ENCODE data around the gene NEO1. TPM values are rescaled to one million over a fixed set of nuclear protein-coding genes. Genes with fewer than 3 reads are reported as not detected.

Gene NEO1
- total RNA-seq, 2 donors from 2014 or later: 14.4 to 15.9 TPM

DNA sequence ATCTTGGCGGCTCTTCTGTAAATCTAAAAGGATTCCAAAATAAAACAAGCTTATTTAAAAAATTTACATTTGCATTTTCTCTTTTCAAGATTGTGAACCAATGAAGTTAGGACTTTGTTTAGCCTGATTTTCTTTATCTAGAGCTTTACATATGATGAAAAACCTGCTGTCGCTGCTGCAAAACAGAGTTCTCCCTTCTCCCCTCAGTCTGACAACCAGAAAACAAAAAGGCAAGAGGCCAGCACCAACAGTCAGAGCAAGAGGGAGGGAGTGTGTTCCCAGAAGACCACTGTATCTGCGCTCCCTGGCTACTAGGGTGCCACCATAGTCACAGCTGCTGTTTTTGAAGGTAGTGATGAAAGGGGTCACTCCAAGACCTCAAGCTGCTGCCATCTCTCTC, 33.1 kb upstream of the NEO1 start:
- no peaks in the 10 kb centered on the region for H3K4me1 ChIP-seq
- no peaks in the 10 kb centered on the region for H3K36me3 ChIP-seq
- no peaks in the 10 kb centered on the region for H3K27me3 ChIP-seq
- no peak overlapping the region for H3K4me3 ChIP-seq
- H3K27ac ChIP-seq: no peak overlapping the region
- TF ChIP-seq, protein P1, sequence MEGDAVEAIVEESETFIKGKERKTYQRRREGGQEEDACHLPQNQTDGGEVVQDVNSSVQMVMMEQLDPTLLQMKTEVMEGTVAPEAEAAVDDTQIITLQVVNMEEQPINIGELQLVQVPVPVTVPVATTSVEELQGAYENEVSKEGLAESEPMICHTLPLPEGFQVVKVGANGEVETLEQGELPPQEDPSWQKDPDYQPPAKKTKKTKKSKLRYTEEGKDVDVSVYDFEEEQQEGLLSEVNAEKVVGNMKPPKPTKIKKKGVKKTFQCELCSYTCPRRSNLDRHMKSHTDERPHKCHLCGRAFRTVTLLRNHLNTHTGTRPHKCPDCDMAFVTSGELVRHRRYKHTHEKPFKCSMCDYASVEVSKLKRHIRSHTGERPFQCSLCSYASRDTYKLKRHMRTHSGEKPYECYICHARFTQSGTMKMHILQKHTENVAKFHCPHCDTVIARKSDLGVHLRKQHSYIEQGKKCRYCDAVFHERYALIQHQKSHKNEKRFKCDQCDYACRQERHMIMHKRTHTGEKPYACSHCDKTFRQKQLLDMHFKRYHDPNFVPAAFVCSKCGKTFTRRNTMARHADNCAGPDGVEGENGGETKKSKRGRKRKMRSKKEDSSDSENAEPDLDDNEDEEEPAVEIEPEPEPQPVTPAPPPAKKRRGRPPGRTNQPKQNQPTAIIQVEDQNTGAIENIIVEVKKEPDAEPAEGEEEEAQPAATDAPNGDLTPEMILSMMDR (IDR thresholded peaks at IDR 0.05): no peak
- DNase-seq (ENCODE audit: low spot score): no peak
- no peaks in the 10 kb centered on the region for H3K9me3 ChIP-seq

GRCh38 chr15:73019601-73020146, 32.6 kb upstream of the NEO1 start:
- no peak overlapping the region for H3K27ac ChIP-seq
- no peaks in the 10 kb centered on the region for H3K9me3 ChIP-seq
- no peaks in the 10 kb centered on the region for H3K36me3 ChIP-seq
- no peaks in the 10 kb centered on the region for H3K4me1 ChIP-seq
- TF ChIP-seq, protein P1 (IDR thresholded peaks at IDR 0.05): no peak
- no peak for DNase-seq (ENCODE audit: low spot score)
- H3K4me3 ChIP-seq: no peak overlapping the region
- no peaks in the 10 kb centered on the region for H3K27me3 ChIP-seq

DNA sequence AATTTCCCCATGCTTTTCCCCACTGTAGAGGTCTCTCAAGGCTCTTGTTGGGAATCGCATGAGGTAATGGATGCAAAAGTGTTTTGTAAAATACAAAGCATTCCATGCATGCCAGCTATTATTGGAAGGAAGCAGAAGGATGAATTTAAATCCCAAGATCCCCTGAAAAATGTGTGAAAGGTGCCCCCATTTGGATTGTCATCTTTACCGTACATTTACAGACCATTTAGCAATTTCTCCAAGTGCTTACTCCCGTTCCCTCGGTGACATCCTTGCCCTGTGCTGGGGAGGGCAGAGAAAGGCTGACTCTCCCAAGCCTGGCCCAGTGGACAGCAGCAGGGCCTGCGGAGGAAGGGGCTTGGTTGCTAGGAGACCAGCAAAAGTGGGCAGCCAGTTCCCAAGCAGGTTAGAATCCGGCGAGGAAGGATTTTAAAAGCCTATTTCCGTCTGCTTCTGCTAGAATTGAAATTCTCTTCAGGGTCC, 31.1 kb upstream of the NEO1 start:
- Histone ChIP-seq H3K36me3 (no peaks in the 10 kb centered on the region), H3K4me3 (no peak overlapping the region), H3K4me1 (no peaks in the 10 kb centered on the region), H3K27me3 (no peaks in the 10 kb centered on the region), H3K9me3 (no peaks in the 10 kb centered on the region), H3K27ac (no peak overlapping the region)
- TF ChIP-seq, protein P1 (IDR thresholded peaks at IDR 0.05): no peak
- DNase-seq (ENCODE audit: low spot score): no peak

DNA sequence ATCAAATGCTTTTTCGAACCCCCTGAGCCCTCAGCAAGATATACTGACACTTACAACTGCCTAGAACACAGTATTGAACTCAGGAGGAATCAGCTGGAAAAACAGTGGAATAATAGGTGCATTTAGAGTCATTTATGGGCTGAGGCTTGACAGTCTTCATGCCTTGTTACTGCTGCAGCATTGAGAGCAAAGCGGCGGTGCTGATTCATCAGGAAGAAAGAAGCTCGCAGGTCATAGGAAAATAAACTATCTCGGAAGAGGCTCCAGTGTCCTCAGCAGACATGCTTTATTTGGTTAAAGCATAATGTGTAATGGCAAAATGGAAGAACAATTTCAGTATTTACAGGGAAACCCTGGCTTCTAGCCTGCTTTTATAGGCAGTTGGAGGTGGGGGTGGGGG, 30.1 kb upstream of the NEO1 start:
- no peak overlapping the region for H3K27ac ChIP-seq
- no peaks in the 10 kb centered on the region for H3K4me1 ChIP-seq
- no peaks in the 10 kb centered on the region for H3K9me3 ChIP-seq
- H3K36me3 ChIP-seq: no peaks in the 10 kb centered on the region
- no peak overlapping the region for H3K4me3 ChIP-seq
- TF ChIP-seq, protein P1 (IDR thresholded peaks at IDR 0.05): no peak
- H3K27me3 ChIP-seq: no peaks in the 10 kb centered on the region
- DNase-seq (ENCODE audit: low spot score): no peak

- TF ChIP-seq, protein P1 (IDR thresholded peaks at IDR 0.05): no peak
- Histone ChIP-seq H3K4me3 (no peak overlapping the region), H3K36me3 (no peaks in the 10 kb centered on the region), H3K4me1 (no peaks in the 10 kb centered on the region), H3K27ac (no peak overlapping the region), H3K9me3 (no peaks in the 10 kb centered on the region), H3K27me3 (no peaks in the 10 kb centered on the region)
- no peak for DNase-seq (ENCODE audit: low spot score)
Observed at GRCh38 chr15:73023071-73023470, 29.2 kb upstream of the NEO1 start.

- Histone ChIP-seq H3K4me1 (no peaks in the 10 kb centered on the region), H3K9me3 (no peaks in the 10 kb centered on the region), H3K27me3 (no peaks in the 10 kb centered on the region), H3K27ac (no peak overlapping the region), H3K36me3 (no peaks in the 10 kb centered on the region), H3K4me3 (no peak overlapping the region)
- DNase-seq (ENCODE audit: low spot score): no peak
- TF ChIP-seq, protein P1 (IDR thresholded peaks at IDR 0.05): no peak
Observed at GRCh38 chr15:73024168-73024567, 28.1 kb upstream of the NEO1 start.

Data from right atrium auricular region (tissue), 2 donors.